ENCODE measurements around the gene NRARP.

- TF ChIP-seq, protein P1, sequence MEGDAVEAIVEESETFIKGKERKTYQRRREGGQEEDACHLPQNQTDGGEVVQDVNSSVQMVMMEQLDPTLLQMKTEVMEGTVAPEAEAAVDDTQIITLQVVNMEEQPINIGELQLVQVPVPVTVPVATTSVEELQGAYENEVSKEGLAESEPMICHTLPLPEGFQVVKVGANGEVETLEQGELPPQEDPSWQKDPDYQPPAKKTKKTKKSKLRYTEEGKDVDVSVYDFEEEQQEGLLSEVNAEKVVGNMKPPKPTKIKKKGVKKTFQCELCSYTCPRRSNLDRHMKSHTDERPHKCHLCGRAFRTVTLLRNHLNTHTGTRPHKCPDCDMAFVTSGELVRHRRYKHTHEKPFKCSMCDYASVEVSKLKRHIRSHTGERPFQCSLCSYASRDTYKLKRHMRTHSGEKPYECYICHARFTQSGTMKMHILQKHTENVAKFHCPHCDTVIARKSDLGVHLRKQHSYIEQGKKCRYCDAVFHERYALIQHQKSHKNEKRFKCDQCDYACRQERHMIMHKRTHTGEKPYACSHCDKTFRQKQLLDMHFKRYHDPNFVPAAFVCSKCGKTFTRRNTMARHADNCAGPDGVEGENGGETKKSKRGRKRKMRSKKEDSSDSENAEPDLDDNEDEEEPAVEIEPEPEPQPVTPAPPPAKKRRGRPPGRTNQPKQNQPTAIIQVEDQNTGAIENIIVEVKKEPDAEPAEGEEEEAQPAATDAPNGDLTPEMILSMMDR (IDR thresholded peaks at IDR 0.05; ENCODE audit: low read length) = no peak
- TF ChIP-seq EZH2 (IDR thresholded peaks at IDR 0.05; ENCODE audit: borderline replicate concordance, low read length) = no peak
Observed at GRCh38 chr9:137308057-137308619, 6.1 kb upstream of the NRARP start.

Measured in OCI-LY1 (cell line).